NOMO-1 (cell line): ENCODE measurements around the gene SRSF3.
"Not testable (repeated sequence)": the region's sequence is repeated elsewhere in the genome, so short reads cannot be mapped to it uniquely, and the experiment has no call there.

Experiments used
- DNase-seq, 2 experiments: peaks; one replicate each; lab custom pipeline; 2025; ENCODE audit not compliant: unreplicated experiment in 2 of 2; lab: John Stamatoyannopoulos, UW

The SRSF3 gene

DNA sequence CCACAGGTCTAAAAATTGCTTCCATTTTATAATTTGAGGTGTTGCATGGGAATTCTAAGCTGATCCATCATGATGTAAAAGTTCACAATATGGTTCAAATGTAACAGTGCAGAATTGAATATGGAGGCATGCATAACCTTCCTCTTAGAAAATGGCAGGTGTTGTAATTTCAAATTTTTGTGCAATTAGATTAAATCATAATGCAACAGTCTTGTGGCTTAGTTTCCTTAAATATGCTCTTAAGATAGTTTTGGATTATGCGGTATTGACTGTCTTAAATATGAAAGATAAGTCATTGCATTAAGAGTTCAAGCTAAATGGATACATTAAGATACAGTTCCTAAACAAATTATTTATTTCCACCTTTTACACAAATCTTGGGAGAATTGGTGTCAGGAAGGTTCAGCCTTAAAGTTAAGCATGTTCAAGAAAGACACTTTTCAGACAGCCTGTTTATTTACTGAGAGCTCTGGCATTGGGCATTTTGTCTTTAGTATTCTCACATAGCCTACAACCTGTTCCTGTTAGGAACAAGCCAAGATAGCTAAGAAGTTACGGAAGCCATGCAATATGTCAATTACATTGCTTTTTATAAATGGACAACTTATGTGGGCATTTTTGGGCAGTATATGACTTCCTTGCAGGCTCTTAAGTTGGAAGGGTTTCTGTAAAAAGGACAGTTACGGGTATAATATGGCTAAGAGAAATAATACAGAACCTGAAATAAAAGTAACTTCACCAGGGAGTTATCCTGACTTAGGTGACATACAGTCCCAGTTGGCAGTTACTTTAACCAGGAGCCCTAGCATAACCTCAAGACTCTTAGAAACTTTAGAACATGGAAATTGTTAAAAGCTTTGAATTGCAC is 9.3 kb downstream of the SRSF3 start:
- no peak for DNase-seq

GRCh38 chr6:36604090-36605060 is 10.2 kb downstream of the SRSF3 start:
- no peak for DNase-seq

- no peak for DNase-seq
Measured at GRCh38 chr6:36605143-36605542, 11.0 kb downstream of the SRSF3 start.

GRCh38 chr6:36605560-36606391 is 11.6 kb downstream of the SRSF3 start:
- no peak for DNase-seq

DNA sequence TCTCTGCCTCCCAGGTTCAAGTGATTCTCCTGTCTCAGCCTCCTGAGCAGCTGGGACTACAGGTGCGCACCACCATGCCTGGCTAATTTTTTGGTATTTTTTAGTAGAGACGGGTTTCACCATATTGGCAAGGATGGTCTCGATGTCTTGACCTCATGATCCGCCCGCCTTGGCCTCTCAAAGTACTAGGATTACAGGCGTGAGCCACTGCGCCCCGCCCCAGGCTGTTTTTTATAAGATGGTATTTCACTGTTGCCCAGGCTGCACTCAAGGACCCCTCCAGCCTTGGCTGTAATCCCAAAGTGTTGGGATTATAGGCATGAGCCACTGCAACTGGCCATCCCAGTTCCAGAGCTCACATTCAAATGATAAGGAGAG is 13.1 kb downstream of the SRSF3 start:
- DNase-seq = not testable (repeated sequence)

GRCh38 chr6:36607683-36608386 is 13.7 kb downstream of the SRSF3 start:
- DNase-seq = no peak

DNA sequence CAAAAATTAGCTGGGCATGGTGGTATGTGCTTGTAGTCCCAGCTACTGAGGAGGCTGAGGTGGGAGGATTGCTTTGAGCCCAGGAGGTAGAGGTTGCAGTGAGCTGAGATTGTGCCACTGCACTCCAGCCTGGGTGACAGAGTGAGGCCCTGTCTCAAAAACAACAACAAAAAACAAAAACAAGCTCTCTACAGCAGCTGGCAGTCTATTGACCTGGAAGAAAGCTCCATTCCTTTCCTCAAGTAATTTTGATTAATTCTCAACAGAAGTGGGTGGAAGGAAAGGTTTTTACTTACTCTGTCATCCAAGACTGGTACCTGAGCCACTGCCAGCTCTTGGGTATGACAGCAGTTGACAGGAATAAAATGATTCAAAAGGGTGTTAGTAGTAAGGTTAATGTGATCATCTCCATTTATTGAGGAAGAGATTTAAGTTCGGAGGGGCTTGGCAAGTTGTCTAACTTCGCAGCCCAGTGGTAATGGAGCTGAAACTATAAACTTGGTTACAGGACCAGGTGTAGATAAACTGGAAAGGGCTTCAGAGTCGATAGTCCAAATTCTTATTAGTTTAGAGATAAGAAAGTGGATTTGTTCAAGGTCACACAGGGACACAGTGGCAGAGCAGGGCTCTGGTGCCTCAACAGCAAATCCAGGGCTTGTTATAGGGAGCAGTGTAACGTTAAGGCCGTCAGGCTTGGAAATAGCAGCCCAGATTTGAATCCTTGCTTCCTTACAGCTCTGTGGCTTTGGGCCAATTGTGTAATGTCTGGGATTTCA is 14.8 kb downstream of the SRSF3 start:
- DNase-seq = no peak

GRCh38 chr6:36609582-36609981 is 15.4 kb downstream of the SRSF3 start:
- no peak for DNase-seq

DNA sequence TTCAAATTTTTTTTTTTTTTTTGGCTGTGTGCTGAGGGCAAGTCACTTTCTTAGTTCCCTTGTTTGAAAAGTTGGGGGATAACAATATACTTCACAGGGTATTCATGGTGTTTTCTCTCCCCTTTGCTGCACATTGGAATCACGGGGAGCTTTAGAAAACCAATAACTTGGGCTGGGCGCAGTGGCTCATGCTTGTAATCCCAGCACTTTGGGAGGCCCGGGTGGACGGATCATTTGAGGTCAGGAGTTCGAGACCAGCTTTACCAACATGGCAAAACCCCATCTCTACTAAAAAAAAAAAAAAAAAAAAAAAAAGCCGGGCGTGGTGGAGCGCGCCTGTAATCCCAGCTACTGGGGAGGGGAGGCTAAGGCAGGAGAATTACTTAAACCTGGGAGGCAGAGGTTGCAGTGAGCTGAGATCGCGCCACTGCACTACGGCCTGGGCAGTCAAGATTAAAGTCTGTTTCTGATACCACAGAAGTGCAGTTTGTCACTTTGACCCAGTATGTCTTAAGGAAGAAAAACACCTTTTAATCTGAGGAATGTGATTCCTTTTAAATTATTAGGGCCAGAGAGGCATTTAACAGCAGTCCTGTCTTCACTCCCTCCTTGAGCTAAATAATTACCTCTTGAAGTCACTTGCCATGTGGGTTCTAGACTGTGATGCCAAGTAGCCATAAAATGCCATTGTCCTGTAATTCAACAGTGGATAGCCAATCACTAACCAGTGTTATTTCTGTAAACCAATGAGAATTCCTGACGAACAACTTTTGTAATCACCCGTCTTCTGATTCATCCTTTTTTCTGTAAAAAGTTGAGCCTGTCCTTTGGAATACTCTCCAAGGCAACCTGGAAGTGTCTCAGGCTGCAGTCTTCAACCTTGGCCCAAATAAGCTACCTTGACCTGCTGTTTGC is 16.1 kb downstream of the SRSF3 start:
- no peak for DNase-seq

DNA sequence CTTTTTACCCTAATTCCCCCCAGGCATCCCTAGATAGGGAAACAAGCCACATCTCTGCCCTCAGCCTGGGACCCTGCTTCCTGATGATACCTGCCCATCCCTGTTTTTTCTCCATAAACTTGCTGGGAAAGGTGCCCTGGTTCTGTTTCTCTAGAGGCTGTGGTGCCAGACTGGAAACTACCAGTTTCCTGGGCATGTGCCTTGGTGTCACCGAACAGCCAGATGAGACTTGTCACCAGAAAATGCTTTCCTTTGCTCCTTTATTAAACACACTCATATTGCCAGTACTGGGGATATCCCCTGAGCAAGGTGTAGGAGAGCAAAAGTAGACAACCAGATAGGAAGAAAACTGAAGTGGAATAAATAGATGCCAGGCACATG is 16.8 kb downstream of the SRSF3 start:
- no peak for DNase-seq

DNA sequence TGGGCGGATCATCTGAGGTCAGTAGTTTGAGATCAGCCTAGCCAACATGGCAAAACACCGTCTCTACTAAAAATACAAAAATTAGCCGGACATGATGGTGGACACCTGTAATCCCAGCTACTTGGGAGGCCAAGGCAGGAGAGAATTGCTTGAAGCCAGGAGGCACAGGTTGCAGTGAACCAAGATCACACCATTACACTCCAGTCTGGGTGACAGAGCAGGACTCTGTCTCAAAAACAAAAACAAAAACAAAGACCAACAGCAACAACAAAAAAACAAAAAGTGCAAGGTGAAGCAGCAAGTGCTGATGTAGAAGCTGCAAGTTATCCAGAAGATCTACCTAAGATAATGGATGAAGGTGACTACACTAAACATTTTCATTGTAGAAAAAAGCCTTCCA is 17.5 kb downstream of the SRSF3 start:
- DNase-seq = not testable (repeated sequence)

GRCh38 chr6:36612101-36612625 is 18.0 kb downstream of the SRSF3 start:
- no peak for DNase-seq

- no peak for DNase-seq
Measured at GRCh38 chr6:36613200-36613995, 19.2 kb downstream of the SRSF3 start.

DNA sequence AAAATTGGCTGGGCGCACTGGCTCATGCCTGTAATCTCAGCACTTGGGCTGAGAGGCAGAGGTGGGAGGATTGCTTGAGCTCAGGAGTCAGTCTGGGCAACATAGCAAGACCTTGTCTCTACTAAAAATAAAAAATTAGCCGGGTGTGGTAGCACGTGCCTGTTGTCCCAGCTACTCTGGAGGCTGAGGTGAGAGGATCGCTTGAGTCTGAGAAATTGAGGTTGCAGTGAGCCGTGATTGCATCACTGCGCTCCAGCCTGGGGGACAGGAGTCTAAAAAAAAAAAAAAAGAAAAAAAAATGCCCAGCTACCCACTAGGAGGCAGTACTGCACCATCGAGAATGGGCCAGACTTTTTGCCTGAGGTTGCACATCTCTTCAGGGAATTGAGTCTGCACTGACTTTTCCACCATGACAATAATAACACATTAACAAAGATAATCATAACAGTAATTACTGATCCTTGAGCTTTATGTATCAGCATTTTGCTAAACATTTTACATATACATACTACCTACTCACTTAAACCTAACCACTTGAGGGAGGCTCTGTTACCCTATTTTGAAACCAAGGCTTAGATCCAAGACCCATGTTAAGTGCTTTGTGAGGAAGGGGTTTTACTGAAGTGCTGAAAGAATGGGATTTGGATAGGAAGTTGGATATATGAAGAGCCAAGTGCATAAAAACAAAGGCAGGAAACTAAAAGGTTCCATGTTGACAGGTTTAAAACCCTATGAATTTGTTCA is 21.0 kb downstream of the SRSF3 start:
- DNase-seq = peak; percentile 78

GRCh38 chr6:36616893-36617521 is 22.8 kb downstream of the SRSF3 start:
- DNase-seq = no peak
